ENCODE results near the gene SPARC.

Gene SPARC

DNA sequence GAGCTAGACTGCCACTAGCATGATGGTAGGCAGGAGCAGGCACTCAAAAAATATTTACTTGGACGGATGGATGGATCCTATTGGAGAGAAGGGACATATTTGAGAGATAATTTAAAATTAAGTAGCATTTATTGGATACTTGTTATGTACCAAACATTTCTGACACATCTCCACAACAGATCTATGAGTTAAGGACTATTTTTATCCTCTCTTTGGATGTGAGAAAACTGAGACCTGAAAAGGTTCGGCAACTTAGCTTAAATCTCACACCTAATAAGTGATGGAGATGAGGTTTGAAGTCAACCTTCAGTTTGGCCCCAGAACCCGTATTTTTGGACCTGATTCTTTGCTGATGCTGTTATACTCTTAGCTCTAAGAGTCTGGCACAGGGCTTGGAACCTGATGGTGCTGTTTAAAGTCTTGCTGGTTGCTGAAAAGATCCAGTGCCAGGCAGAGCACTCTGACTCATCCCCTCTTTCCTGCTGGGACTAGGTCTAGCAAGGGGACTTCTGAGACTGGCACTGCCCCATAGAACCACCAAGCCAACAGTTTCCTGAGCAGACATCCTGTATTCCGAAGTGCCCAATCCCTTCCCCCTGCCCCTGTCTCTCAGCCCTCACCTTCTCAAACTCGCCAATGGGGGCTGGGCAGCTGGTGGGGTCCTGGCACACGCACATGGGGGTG, 15.6 kb downstream of the SPARC start:
- Histone ChIP-seq H3K27ac (no peak overlapping the region), H3K4me1 (ENCODE audit: low read depth, poor library complexity, severe bottlenecking) (no peaks in the 10 kb centered on the region), H3K79me2 (ENCODE audit: insufficient read depth, low read depth) (no peaks in the 10 kb centered on the region), H3K9ac (no peak overlapping the region), H4K20me1 (ENCODE audit: insufficient read depth) (no peaks in the 10 kb centered on the region), H3K27me3 (ENCODE audit: insufficient read depth, low read depth) (no peaks in the 10 kb centered on the region), H3K4me3 (IDR thresholded peaks at IDR 0.05; ENCODE audit: insufficient read depth, low read depth, low read length) (no peak overlapping the region), H2AFZ (ENCODE audit: low read depth) (no peak overlapping the region), H3K4me2 (no peak overlapping the region), H3K36me3 (ENCODE audit: insufficient read depth) (no peaks in the 10 kb centered on the region)
- TF ChIP-seq, protein P1, sequence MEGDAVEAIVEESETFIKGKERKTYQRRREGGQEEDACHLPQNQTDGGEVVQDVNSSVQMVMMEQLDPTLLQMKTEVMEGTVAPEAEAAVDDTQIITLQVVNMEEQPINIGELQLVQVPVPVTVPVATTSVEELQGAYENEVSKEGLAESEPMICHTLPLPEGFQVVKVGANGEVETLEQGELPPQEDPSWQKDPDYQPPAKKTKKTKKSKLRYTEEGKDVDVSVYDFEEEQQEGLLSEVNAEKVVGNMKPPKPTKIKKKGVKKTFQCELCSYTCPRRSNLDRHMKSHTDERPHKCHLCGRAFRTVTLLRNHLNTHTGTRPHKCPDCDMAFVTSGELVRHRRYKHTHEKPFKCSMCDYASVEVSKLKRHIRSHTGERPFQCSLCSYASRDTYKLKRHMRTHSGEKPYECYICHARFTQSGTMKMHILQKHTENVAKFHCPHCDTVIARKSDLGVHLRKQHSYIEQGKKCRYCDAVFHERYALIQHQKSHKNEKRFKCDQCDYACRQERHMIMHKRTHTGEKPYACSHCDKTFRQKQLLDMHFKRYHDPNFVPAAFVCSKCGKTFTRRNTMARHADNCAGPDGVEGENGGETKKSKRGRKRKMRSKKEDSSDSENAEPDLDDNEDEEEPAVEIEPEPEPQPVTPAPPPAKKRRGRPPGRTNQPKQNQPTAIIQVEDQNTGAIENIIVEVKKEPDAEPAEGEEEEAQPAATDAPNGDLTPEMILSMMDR (conservative IDR thresholded peaks at IDR 0.05; ENCODE audit: low read depth, low read length), result no peak

DNA sequence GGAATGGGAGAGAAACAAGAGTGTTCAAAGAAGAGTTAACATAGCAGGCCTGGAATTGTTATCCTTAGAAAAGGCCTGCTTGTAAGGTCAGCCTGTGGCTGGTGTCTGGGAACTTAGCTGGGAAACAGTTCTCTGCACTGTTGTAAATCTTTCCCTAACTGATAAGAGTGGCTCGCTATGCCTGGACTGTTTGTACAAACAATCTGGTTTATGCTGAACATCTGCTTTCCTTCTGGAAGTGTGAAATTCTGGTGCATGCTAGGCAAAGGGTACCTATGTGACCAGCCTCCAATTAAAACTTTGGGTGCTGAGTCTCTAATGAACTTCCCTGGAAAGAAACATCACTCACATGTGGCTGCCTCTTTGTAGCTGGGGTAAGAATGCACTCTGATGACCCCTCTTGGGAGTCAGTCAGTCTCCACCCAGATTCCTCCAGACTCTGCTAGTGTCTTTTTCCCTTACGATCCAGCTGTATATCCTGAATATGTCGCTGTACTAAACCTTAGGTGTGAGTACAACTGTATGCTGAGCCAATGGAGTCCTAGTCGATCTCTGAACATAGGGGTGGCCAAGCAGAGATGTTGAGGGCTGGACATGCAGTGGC, 16.5 kb downstream of the SPARC start:
- H2AFZ ChIP-seq (ENCODE audit: low read depth), result no peak overlapping the region
- H3K4me1 ChIP-seq (ENCODE audit: low read depth, poor library complexity, severe bottlenecking), result no peaks in the 10 kb centered on the region
- no peaks in the 10 kb centered on the region for H3K27me3 ChIP-seq (ENCODE audit: insufficient read depth, low read depth)
- no peak overlapping the region for H3K4me3 ChIP-seq (IDR thresholded peaks at IDR 0.05; ENCODE audit: insufficient read depth, low read depth, low read length)
- H3K4me2 ChIP-seq, result no peak overlapping the region
- no peaks in the 10 kb centered on the region for H3K36me3 ChIP-seq (ENCODE audit: insufficient read depth)
- no peak overlapping the region for H3K27ac ChIP-seq
- H3K9ac ChIP-seq, result no peak overlapping the region
- H3K79me2 ChIP-seq (ENCODE audit: insufficient read depth, low read depth), result no peaks in the 10 kb centered on the region
- H4K20me1 ChIP-seq (ENCODE audit: insufficient read depth), result no peaks in the 10 kb centered on the region
- TF ChIP-seq, protein P1 (conservative IDR thresholded peaks at IDR 0.05; ENCODE audit: low read depth, low read length), result no peak

DNA sequence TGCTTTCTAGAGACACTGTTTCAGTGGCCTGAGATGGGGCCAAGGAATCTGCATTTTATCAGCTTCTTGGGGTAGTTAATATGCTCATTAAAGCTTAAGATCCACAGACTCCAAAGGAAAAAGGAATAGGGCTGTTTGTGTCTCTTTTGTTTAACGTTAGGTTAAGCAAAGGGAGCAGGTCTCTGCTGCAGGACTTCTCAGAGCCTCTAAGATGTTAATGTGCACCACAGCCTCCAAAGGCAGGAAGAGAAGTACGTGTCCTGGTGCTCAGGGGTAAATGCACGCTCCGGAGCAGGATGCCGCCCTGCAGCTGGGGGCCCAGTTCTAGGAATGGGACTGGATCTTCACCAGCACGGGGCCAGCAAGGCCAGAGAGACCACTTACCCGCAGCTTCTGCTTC, 19.6 kb downstream of the SPARC start:
- Histone ChIP-seq H2AFZ (ENCODE audit: low read depth) (no peak overlapping the region), H3K27ac (no peak overlapping the region), H3K27me3 (ENCODE audit: insufficient read depth, low read depth) (no peaks in the 10 kb centered on the region), H3K4me2 (no peak overlapping the region), H3K4me3 (IDR thresholded peaks at IDR 0.05; ENCODE audit: insufficient read depth, low read depth, low read length) (no peak overlapping the region), H3K36me3 (ENCODE audit: insufficient read depth) (no peaks in the 10 kb centered on the region), H3K9ac (no peak overlapping the region), H4K20me1 (ENCODE audit: insufficient read depth) (no peaks in the 10 kb centered on the region), H3K79me2 (ENCODE audit: insufficient read depth, low read depth) (no peaks in the 10 kb centered on the region), H3K4me1 (ENCODE audit: low read depth, poor library complexity, severe bottlenecking) (no peaks in the 10 kb centered on the region)
- TF ChIP-seq, protein P1 (conservative IDR thresholded peaks at IDR 0.05; ENCODE audit: low read depth, low read length), result no peak

DNA sequence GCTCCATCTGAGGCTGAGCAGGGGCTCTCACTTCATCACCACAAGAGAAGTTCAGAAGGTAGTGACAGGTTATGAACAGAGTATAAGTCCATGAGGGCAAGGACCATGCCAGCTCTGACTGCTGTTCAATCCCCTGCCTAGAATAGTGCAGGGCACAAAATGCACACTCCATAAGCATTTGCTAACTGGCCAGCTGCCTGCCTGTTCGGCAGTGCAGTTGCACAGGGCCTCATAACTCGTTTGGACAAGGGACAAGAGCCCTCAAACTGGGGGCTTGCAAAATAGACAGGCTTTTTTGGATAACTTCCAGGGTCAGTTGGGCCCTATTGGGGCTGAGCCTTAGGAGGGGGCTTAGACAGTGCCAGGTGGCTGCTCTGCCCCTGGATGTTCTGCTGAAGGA, 21.1 kb downstream of the SPARC start:
- no peak overlapping the region for H3K4me3 ChIP-seq (IDR thresholded peaks at IDR 0.05; ENCODE audit: insufficient read depth, low read depth, low read length)
- no peaks in the 10 kb centered on the region for H3K36me3 ChIP-seq (ENCODE audit: insufficient read depth)
- H3K9ac ChIP-seq, result no peak overlapping the region
- H3K27me3 ChIP-seq (ENCODE audit: insufficient read depth, low read depth), result no peaks in the 10 kb centered on the region
- no peak overlapping the region for H2AFZ ChIP-seq (ENCODE audit: low read depth)
- H3K4me1 ChIP-seq (ENCODE audit: low read depth, poor library complexity, severe bottlenecking), result no peaks in the 10 kb centered on the region
- no peaks in the 10 kb centered on the region for H3K79me2 ChIP-seq (ENCODE audit: insufficient read depth, low read depth)
- H4K20me1 ChIP-seq (ENCODE audit: insufficient read depth), result no peaks in the 10 kb centered on the region
- TF ChIP-seq, protein P1 (conservative IDR thresholded peaks at IDR 0.05; ENCODE audit: low read depth, low read length), result no peak
- no peak overlapping the region for H3K4me2 ChIP-seq
- no peak overlapping the region for H3K27ac ChIP-seq

All from KMS-11 (cell line).